ENCODE data around the gene SORCS2. TPM values are rescaled to one million over a fixed set of nuclear protein-coding genes. Genes with fewer than 3 reads are reported as not detected.

The SORCS2 gene
- total and polyA plus RNA-seq, 12 donors: 0.67 to 15.5 (median 1.3) TPM

DNA sequence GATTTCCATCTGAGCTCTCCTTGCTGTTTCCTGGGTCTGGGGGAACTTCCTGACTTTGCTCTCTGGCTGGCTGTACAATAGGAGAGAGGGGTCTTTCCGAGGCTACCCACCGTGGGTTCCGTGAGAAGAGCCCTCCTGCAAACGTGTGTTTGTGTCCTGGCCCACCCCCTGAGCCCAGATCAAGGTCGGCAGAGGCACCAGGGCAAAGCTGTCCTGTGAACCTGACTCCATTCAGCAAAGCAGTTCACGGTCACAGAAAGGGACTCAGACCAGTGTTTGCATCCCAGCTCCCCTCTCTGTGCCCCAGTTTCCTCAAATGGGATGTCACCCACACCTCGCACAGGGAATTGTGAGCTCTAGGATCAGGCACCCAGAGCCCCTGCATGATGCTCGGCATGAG, 339.7 kb downstream of the SORCS2 start:
- TF ChIP-seq, protein P1, sequence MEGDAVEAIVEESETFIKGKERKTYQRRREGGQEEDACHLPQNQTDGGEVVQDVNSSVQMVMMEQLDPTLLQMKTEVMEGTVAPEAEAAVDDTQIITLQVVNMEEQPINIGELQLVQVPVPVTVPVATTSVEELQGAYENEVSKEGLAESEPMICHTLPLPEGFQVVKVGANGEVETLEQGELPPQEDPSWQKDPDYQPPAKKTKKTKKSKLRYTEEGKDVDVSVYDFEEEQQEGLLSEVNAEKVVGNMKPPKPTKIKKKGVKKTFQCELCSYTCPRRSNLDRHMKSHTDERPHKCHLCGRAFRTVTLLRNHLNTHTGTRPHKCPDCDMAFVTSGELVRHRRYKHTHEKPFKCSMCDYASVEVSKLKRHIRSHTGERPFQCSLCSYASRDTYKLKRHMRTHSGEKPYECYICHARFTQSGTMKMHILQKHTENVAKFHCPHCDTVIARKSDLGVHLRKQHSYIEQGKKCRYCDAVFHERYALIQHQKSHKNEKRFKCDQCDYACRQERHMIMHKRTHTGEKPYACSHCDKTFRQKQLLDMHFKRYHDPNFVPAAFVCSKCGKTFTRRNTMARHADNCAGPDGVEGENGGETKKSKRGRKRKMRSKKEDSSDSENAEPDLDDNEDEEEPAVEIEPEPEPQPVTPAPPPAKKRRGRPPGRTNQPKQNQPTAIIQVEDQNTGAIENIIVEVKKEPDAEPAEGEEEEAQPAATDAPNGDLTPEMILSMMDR (IDR thresholded peaks at IDR 0.05): no peak
- no peak for TF ChIP-seq POLR2A (IDR thresholded peaks at IDR 0.05)
- no peaks in the 10 kb centered on the region for H3K27me3 ChIP-seq
- no peak overlapping the region for H3K4me3 ChIP-seq
- 59 to 80% (median 74%) methylated on average over 5 to 8 of the region's 8 CpGs for WGBS, 4 donors
- no peaks in the 10 kb centered on the region for H3K36me3 ChIP-seq (replicated peaks in 1 of 2)
- intact Hi-C loops (cut with DNase I): no loop called here
- DNase-seq: no peak
- no peaks in the 10 kb centered on the region for H3K9me3 ChIP-seq (replicated peaks in 1 of 3)
- no peaks in the 10 kb centered on the region for H3K4me1 ChIP-seq (replicated peaks in 1 of 2)
- no peak overlapping the region for H3K27ac ChIP-seq

DNA sequence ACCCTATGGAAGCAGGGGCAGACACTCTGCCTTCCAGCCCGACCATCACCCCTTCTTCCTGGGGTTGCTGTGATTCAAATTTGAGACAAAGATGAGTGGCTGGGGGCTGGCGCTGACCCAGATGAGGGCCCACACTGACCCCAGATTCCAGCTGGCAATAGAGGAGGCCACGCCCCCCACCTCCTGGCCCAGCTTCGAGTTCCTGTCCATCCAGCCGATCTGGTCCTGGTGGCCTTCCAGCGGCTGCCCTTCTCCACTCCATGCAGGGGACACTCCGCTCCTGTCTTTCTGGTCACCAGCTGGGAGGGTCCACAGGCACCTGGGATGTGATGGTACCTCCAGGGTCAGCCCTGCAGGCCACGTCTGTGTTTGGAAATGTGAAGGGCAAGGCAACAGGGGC, 340.9 kb downstream of the SORCS2 start:
- intact Hi-C loops (cut with DNase I): no loop called here
- no peak overlapping the region for H3K27ac ChIP-seq
- H3K4me1 ChIP-seq (replicated peaks in 1 of 2): no peaks in the 10 kb centered on the region
- H3K27me3 ChIP-seq: no peaks in the 10 kb centered on the region
- no peak for TF ChIP-seq POLR2A (IDR thresholded peaks at IDR 0.05)
- no peak overlapping the region for H3K4me3 ChIP-seq
- H3K36me3 ChIP-seq (replicated peaks in 1 of 2): no peaks in the 10 kb centered on the region
- H3K9me3 ChIP-seq (replicated peaks in 1 of 3): no peaks in the 10 kb centered on the region
- 82 to 92% (median 90%) methylated on average over 7 to 8 of the region's 8 CpGs for WGBS, 4 donors
- DNase-seq: no peak

GRCh38 chr4:7535094-7535493, 342.8 kb downstream of the SORCS2 start:
- H3K4me1 ChIP-seq (replicated peaks in 1 of 2): no peaks in the 10 kb centered on the region
- TF ChIP-seq, protein P1 (IDR thresholded peaks at IDR 0.05): no peak
- no peak for TF ChIP-seq POLR2A (IDR thresholded peaks at IDR 0.05)
- H3K27ac ChIP-seq: no peak overlapping the region
- no peak for DNase-seq
- 88 to 98% (median 91%) methylated on average over 7 to 10 of the region's 10 CpGs for WGBS, 4 donors
- H3K9me3 ChIP-seq (replicated peaks in 1 of 3): no peaks in the 10 kb centered on the region
- intact Hi-C loops (cut with DNase I): no loop called here
- no peak overlapping the region for H3K4me3 ChIP-seq
- no peaks in the 10 kb centered on the region for H3K27me3 ChIP-seq
- H3K36me3 ChIP-seq (replicated peaks in 1 of 2): no peaks in the 10 kb centered on the region

- no peaks in the 10 kb centered on the region for H3K36me3 ChIP-seq (replicated peaks in 1 of 2)
- no peaks in the 10 kb centered on the region for H3K9me3 ChIP-seq (replicated peaks in 1 of 3)
- no peak overlapping the region for H3K27ac ChIP-seq
- no peak for DNase-seq
- TF ChIP-seq POLR2A (IDR thresholded peaks at IDR 0.05): no peak
- TF ChIP-seq, protein P1 (IDR thresholded peaks at IDR 0.05): no peak
- intact Hi-C loops (cut with DNase I): no loop called here
- no peaks in the 10 kb centered on the region for H3K4me1 ChIP-seq (replicated peaks in 1 of 2)
- 85 to 90% (median 87%) methylated on average over 7 to 11 of the region's 11 CpGs for WGBS, 4 donors
- no peaks in the 10 kb centered on the region for H3K27me3 ChIP-seq
- H3K4me3 ChIP-seq: no peak overlapping the region
These were observed 343.3 kb downstream of the SORCS2 start for GRCh38 chr4:7535619-7536018.

DNA sequence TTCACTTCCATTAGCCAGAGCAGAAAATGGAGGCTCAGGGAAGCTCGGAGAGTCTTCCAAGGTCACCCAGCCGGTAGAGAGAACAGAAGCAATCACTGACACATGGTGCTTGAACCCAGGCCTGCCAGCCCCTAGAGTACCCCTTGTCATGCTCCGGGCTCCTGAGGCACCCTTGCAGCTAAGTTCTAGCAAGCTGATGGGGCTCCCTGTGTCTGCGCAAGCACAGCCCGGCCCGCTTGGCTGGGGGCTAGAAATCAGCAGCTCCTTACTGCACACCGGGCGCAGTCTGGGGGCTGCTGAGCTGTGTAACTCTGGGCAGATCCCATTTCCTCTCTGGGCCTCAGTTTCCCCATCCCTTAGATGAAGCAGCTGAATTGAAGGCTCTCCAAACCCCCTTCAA, 344.5 kb downstream of the SORCS2 start:
- WGBS, 4 donors: 32 to 81% (median 73%) methylated on average over 2 to 8 of the region's 8 CpGs
- Histone ChIP-seq H3K27me3 (no peaks in the 10 kb centered on the region), H3K4me1 (replicated peaks in 1 of 2) (no peaks in the 10 kb centered on the region), H3K4me3 (no peak overlapping the region), H3K9me3 (replicated peaks in 1 of 3) (no peaks in the 10 kb centered on the region), H3K36me3 (replicated peaks in 1 of 2) (no peaks in the 10 kb centered on the region), H3K27ac (no peak overlapping the region)
- intact Hi-C loops (cut with DNase I): no loop called here
- DNase-seq: no peak
- TF ChIP-seq, protein P1 (IDR thresholded peaks at IDR 0.05): no peak
- no peak for TF ChIP-seq POLR2A (IDR thresholded peaks at IDR 0.05)
